NCI-H69 (cell line): Measurements from ENCODE around the gene PRPF40B.

Experiments
- DNase-seq: peaks from one replicate; lab custom pipeline; 2025; lab: John Stamatoyannopoulos, UW

Gene PRPF40B

DNA sequence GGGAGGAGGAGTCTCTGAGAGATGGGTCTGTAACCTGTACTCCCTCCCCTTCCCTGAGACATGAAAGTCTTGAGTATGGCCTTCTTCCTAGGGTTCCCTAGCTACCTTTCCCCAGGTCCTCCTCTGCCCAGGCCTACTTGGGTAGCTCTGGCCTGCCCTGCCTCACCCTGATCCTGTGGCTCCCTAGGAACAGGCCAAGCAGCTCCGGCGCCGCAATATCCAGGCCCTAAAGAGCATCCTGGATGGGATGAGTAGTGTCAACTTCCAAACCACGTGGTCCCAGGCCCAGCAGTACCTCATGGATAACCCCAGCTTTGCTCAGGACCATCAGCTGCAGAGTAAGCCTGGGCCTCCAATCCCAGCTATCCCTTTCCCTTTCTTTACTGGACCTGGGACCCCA lies 12.3 kb downstream of the PRPF40B start:
- DNase-seq = no peak

DNA sequence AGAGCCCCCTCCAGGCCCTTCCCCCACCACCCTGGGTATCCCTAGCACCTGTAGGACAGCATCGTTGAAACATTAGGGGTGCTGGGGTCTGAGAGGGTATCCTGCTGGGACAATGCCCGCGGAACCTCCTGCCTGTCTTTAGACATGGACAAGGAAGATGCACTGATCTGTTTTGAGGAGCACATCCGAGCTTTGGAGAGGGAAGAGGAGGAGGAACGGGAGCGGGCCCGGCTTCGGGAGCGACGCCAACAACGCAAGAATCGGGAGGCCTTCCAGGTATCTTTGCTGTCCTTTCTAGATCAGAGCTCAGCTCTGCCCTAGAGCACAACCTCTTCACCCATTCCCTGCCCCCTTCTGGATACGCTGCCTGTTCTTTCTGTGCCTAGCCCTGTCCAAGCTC lies 13.2 kb downstream of the PRPF40B start:
- DNase-seq = no peak

DNA sequence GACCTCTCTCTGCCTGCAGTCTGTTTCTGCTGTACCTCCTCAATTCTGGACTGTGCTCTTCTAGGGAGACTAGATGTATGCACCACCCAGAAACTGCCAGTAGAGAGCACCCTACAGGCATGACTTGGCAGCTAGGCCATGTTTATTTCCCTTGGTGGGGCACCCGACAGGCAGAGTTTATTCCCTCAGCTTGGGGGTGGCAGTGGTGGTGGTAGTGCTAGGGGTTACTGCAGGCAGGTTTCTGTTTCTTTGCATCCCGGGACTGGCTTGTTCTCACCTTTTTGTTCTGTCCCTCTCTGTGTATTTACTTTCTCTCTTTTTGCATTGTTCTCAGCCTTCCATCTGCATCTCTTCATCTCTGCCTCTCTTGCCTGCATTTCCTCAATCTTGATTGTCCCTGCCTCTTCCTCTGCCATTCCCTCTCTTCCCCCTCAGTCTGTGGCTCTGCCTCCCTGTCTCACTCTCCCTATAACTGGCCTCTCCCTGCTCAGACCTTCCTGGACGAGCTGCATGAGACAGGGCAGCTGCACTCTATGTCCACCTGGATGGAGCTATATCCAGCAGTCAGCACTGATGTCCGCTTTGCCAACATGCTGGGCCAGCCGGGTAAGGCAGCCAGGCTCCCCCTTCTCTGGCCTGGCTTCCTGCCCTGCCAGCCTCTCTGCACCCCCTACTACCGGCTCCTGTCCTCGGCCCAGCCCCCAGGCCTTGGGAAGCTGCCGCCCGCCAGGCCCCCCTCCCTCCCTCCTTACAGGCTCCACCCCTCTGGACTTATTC lies 13.8 kb downstream of the PRPF40B start:
- DNase-seq = peak; percentile 82

DNA sequence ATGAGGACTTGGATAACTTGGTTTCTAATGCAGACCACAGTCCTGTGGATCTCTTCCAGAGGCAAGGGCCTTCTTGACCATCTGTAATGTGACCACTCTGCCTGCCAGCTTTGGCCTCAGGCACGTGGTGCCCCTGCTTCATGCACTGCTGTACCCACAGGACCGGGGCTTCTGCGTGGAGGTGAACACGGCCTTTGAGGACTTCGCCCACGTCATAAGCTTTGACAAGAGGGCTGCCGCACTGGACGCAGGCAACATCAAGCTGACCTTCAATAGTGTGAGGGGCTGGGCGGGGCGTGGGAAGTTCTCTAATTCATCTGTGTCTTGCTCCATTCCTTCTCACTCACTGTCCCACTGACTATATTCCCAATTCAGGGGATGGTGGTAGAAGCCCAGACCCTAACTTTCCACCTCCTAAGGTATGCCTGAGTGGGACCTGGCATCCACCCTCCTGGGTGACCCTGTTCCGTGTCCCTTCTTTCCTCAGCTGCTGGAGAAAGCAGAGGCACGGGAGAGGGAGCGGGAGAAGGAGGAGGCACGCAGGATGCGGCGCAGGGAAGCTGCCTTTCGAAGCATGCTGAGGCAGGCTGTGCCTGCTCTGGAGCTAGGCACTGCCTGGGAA lies 18.5 kb downstream of the PRPF40B start:
- no peak for DNase-seq

DNA sequence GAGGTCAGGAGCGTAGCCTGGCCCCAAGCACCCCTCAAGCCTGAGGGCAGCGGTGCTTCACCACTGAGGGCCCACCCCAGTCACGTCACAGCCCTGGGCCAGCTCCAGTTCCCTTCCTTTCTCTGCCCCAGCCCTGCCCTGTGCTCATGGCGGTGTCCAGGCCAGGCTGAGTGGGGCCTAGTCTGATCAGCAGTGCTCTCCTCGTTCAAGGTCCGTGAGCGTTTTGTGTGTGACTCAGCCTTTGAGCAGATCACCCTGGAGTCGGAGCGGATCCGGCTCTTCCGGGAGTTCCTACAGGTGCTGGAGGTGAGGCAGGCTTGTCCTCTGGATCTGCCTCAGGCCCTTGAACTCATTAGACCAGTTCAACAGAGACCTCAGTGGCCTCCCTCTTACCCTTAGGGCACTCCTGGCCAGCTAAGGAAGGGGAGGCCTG lies 19.0 kb downstream of the PRPF40B start:
- DNase-seq = no peak

DNA sequence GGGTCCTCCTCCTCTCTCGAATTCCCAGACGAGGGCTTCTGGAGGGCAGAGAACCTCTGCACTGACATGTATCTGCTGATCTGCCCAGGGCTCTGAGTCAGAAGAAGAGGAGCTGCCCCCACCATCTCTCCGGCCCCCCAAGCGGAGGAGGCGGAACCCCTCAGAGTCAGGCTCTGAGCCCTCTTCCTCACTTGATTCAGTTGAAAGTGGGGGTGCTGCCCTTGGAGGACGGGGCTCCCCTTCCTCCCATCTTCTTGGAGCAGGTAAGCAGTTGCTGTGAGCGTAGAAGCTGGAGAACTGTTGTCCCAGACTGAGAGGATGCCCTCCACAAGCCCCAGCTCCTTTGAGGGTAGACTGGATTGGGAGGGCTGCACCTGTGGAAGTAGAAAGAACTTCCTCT lies 19.8 kb downstream of the PRPF40B start:
- DNase-seq = no peak

DNA sequence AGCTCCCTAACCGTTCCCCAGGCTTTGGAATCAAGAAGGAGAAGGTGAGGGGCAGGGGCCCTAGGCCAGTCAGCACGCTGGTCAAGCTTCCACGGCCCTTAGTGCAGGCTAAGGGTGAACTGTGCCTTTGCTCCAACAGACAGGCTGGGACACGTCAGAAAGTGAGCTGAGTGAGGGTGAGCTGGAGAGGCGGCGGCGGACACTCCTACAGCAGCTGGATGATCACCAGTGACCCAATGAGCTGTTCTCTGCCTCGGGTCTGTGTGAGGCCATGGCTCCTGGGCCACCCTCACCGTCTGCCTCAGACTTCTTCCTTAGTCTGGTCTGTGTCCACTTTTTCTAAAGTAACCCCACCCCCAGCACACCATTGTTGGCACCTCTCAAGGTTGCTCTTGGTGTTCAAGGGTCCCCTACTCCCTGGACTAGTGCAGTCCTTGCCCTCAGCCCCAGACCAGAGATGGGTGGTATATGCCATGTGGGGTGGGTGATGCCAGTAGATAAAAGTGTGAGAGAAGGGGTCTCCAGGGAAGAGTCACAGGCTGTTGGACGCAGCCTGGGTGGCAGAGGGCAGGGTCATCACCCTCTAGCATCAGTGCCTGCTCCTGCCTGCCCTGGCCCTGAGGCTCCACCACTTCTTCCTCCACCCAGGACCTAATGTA lies 20.7 kb downstream of the PRPF40B start:
- DNase-seq = no peak

DNA sequence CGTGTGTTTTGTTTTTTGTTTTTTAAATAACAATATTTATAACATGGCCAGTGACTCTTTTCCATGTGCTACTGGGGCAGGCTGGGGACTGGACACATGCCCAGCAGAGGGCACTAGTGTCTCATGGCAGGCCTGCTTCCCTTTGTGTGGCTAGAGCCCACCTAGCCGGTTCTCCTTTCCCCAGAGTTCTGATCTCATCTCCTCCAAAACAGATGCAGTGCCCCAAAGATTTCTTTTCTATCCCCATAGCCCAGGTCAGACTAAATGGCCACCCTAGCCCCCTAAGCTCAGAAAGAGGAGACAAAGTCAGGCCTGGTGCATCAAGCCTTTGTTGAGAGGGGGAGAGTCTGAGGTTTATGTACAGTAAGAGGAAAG lies 21.2 kb downstream of the PRPF40B start:
- peak; percentile 79 for DNase-seq

DNA sequence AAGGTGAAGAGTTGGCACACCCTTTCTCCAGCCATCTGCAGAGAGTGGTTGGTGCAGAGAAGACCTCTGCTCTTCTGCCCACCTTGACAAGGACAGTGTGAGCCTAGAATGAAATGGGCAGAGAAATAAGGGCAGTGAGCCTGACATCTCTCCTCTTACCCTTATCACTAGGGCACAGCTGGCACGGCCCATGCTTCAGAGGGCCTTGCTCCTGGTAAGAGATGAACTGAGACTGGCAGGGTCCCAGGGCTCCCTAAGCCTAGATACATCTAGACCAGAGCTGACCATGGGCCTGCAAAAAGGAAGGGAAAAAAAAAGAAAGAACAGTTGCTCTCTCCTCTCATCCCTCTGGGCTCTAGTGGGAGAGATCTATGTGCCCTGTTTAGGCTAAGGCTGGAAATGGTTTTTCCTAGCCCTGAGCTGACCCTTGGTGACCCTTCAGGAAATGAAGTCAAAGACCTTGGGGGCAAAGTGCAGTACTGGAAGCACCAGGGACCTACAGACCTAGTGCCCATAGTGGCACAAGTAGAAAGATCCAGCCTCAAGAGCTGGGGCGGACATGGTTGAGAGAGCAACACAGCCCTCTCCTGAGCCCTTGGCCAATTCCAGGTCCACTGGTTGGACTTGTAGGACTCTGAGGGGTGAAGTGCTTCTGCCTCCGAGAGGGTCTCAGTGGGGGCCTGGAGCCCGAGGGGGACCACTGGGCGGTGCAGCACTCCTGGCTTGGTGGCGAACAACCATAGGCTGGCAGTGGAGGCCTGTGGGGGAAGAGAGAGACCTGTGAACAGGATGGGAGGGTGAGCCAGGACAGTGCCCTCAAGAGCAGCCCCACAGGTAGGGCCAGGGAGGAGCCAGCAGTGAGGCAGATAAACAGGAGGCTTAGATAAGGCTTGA lies 22.0 kb downstream of the PRPF40B start:
- DNase-seq = no peak

DNA sequence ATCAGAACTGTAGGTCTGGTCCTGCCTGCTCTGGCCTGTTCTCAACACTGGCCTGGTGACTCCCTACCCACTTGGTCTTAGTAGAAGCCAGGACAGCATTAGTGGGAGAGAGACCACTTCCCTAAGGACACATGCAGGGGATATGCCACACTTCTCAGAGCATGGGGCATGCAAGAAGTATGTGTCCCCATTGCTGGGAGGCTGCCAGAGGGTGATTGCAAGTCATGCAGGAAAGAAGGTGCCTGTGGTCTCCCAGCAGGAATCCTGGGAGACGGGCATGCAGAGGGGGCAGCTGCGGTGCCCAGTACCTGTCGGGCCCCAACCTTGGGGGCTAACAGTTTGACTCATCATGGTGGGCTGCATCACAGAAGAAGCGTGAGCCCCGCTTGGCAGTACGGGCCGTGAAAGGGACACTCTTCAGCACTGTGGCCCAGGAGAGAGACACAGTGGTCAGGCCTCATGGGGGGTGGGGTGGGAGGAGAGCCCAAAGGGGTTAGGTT lies 23.0 kb downstream of the PRPF40B start:
- DNase-seq = no peak

DNA sequence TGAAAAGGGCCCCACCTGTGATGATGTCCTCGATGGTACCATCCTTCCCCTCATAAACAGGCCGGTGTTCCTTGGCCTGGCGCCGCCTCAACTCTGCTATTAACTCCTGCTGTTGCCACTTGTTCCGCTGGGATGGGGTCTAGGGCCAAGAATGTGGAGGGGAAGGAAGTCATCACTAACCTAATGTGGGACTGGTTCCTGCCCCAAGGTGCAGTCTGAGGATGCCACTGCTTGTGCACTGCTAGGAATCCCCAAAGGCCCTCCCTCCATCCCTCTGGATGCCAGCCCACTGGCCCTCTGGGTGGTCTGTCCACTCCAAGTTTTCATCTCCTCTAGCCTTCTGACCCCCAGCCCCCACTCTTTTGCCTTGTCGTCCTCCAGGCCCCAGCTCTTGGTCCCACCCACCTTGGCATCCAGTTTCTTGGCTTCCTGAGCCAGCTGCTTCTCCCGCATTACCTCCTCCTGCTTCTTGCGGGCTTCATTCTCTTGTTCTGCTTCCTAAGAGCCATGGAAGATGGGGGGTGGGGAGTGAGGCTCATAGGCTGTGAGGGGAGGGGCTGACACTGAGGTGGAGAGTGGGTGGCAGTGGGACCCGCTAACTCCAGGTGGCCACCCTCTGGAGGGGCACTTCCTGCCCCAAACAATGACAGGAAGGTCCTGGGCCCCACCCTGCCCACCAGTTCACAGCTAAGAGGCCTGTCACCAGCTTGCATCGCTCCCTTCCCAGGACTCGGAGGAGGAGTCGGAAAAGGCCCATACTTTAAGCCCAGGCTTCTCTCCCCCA lies 23.7 kb downstream of the PRPF40B start:
- no peak for DNase-seq

DNA sequence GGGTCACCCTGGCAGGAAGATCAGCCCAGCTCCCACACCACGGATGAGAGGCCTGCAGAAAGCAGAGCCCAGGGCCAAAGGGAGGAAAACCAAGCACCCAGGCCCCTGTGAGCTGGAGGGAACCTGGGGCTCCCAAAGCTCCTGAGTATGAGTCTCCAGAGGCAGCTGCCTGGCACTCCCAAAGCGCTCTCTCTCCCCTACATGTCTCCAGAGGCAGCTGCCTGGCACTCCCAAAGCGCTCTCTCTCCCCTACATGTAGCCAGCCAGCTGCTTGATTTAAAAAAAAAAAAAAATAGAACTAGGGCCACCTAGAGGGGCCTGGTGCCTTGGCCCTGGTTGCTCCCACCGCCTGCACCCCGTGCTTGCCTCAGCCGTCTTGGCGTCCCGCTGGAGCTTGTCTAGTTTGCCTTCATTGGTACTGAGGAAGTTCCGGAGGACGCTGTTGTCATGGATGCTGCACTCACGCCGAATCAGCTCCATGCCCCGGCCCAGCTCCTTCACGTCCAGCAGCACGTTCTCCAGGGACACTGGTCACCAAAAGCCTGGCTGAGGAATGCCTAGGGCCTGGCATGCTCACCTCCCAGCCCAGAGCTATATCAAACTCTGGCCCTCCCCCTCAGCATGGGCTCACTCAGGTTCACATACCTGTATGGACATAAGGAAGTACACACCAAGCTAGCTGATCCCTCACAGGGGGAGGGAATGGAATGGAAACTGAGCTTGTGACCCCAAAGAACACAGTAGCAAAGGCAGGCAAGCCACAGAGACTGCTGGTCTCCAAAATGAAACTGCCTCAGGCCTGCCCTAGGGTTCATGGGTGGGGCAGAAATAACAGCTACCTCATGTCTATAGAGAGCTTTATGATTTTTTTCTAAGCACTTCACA lies 24.7 kb downstream of the PRPF40B start:
- DNase-seq = no peak

DNA sequence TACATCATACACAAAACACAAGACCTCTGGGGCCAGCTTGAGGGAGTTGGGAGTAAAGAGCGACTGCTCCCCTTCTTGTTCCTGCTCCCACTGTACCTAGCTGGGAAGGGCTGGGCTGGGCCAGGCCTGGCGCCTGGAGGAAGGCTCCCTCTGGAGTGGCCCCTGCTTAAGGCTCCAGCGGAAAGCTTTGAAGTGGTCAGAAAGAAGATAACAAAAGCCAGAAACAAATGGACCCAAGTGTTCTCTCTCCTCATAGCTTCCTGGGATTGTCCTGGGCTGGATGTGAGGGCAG lies 25.3 kb downstream of the PRPF40B start:
- no peak for DNase-seq

DNA sequence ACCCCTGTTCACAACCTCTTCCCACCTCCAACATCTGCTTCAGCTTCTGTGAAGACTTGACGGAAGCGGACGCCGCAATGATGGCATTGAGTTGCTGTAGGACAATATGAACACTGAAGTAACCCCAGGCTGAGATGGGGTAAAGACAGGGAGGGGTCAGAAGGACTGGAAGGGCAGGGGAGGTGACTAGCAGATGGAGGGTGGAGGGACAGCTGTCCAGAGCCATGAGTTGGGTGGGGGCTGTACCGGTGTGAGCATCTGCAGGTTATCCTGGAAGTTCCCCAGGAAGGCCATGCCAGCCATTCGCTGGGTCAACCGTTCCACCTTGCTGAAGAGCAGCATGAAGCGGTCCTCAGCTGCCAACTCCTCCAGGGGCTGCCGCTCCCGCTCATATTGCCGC lies 26.1 kb downstream of the PRPF40B start:
- no peak for DNase-seq

DNA sequence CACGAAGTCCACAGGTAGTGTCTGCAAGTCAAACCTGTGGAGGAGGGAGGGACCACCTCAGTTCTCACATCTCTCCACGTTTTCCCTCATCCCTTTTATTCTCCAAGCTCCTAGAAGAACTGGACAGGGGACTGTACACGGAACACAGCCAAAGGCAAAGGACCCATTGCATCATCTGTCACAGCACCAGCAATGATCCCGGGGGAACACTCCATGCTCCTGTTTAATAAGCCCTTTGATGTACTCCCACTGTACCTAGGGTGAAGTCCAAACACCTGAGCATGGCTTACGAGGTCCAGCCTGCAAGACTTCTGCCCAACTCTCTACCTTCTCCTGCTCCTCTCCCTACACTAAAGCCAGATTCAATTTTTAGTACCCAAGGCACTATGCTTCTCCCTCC lies 26.5 kb downstream of the PRPF40B start:
- no peak for DNase-seq

DNA sequence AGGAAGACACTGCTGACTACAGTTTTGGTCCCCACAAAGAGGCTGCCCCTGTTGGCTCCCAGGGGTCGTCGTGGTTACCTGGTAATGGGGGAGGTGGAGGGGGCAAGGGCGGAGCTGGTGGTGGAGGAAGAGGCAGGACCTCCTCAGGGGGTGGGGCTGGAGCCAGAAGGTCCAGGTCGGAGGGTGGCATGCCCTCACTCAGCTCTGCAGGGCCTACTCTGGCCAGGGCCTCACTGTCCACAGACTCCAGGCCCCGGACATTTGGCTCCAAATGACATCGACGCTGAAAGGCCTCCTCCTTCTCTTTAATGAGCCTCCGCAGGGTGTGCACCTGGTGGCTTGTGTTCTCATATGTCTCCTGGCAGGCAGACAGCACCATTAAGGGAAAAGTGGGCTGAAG lies 28.5 kb downstream of the PRPF40B start:
- DNase-seq = peak; percentile 42

DNA sequence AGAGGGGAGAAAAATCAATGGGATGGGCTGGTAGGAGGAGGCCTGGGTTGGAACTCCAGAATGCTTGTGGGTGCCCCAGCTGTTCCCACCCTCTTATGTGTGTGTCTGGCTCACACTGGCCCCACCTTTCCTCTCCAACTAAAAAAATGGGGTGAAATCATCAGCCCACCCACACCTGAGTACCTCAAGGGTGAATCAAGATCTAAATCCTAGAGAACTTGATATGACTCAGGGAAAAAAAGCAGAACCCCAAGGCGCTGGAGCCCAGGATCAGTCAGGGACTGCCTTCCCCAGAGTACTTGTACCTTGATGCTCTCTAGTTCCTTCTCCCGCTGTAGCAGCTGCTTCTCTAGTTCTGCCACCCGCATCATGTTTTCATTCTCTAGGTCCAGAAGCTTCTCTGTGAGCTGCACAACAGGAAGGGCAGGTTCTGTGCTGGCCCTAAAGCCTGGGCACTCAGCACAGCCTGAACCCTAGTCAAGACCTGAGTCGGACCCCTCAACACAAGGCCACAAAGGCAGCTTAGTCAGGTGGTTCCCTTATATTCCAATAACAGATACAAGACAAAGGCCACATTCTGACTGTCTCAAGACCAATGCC lies 29.7 kb downstream of the PRPF40B start:
- DNase-seq = no peak

DNA sequence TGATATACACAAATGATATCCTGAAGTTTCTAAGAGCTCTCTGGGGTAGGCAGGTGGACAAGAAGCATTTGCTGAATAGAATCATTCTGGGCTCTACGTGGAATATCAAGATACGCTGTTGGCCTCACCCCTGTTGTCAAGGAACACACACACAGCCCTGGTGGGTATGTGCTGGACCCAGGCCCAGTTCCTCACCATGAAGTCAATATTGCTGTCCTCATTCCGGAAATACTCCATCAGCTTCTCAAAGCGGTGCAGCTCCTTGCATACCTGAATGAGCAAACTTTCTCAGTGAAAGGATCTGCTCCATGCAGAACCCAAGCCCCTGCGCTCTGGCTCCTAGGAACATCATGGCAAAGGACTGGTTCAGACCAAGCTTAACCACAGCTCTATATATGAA lies 31.4 kb downstream of the PRPF40B start:
- DNase-seq = no peak

DNA sequence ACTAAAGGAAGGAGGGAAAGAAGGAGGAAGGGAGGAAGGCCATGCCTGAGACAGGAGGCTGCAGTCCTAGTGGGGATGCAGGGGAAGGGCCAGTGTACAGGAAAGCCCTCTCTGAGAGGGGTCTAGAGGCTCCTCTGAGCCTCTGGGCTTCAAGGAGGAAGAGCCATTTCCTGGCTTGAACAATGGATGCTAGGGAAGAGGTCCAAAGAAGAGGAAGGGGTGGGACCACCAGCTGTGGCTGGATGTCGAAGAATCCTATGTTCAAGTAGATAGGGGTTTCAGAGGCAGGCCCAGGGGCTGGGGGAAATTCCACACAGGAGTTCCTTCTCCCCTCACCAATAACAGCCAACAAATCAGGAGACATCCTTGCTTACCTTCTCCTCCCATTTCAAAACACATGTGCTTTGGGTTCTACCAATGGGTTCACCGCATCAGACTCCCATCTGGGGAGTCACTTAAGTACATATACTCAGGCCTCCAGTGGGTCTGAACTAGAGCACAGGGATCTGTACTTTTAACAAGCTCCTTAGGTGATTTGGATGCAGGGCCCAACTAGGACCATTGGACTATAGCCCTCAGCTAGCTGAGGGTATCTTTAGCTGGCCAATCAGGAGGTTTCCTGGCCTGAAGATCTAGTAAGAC lies 32.4 kb downstream of the PRPF40B start:
- DNase-seq = no peak

DNA sequence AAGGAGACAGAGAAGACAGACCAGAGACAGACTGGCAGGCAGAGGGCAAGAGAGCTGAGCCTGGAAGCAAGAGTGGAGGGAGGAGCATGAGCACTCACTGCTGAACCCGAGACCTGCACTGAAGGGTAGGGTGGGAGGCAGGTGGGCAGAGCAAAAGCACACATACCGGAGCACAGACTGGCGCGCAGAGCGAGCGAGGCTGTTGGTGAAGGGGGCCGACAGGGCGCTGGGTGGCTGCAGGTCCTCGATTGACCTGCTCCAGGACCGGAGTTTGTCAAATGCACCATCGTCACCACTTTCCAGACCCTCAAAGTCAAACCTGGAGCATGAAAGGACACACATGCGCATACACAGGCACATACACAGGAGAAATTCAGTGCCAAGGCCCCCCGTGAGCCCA lies 34.9 kb downstream of the PRPF40B start:
- DNase-seq = no peak
